Neuron (in vitro differentiated cells): ENCODE measurements around the gene TPPP.

Source experiments
- H2AFZ ChIP-seq: one replicate; pipeline ENCODE4 v1.6.1; 2013; ENCODE audit warnings: low read depth, mild to moderate bottlenecking, inconsistent platforms, low read length, moderate library complexity
- H3K27me3 ChIP-seq: one replicate; pipeline ENCODE4 v1.6.1; 2013; ENCODE audit warnings: low read length; ENCODE audit not compliant: insufficient read depth
- H3K36me3 ChIP-seq: one replicate; pipeline ENCODE4 v1.6.1; 2013; ENCODE audit warnings: low read length; ENCODE audit not compliant: insufficient read depth
- H3K4me1 ChIP-seq: one replicate; pipeline ENCODE4 v1.6.1; 2013; ENCODE audit warnings: low read length; ENCODE audit not compliant: insufficient read depth
- H3K4me3 ChIP-seq: 2 replicates; pipeline ENCODE4 v1.5.1; 2013; ENCODE audit warnings: mild to moderate bottlenecking, low read length, moderate library complexity
- H3K9me3 ChIP-seq: one replicate; pipeline ENCODE4 v1.6.1; 2013; ENCODE audit warnings: low read length

Gene TPPP

DNA sequence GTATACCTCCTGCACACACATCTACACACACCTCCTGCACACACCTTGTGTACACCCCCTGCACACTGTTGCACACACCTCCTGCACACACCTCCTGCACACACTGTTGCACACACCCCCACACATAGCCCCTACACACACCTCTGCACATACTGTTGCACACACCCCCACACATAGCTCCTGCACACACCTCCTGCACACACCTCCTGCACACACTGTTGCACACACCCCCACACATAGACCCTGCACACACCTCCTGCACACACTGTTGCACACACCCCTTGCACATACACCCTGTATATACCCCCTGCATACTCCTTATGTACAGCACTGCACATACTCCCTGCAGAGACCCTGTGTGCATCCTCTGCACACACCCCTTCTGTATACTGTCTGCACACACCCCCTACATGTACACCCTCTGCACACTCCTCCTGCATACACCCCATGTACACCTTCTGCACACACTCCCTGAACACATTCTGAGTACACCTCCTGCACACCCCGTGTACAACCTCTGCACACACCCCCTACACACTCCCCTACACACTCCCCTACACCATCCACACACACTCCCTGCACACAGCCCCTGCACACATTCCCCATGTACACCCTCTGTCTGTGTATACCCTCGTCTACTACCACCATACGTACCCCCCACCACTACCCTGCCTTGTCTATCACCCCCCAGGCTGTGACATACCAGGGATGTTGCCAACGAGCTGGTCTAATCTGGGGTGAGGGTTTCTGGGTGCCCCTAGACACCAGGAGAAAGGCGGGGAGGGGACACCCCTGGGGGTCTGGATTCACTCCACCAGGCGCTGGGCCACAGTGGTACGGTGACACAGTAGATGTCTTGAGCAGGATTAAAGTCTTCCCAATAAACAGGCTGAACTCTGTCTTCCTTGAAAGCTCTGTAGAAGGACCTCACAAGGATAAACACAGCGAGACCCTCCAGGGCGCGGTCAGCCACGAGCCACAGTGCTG is 82.1 kb downstream of the TPPP start:
- Histone ChIP-seq H3K27me3 (no peaks in the 10 kb centered on the region), H2AFZ (peak overlapping the region; percentile 32), H3K36me3 (peaks cover 2% of the 10 kb centered on the region), H3K4me1 (peaks cover 7% of the 10 kb centered on the region), H3K9me3 (peaks cover 2% of the 10 kb centered on the region), H3K4me3 (peak overlapping the region; percentile 90)

DNA sequence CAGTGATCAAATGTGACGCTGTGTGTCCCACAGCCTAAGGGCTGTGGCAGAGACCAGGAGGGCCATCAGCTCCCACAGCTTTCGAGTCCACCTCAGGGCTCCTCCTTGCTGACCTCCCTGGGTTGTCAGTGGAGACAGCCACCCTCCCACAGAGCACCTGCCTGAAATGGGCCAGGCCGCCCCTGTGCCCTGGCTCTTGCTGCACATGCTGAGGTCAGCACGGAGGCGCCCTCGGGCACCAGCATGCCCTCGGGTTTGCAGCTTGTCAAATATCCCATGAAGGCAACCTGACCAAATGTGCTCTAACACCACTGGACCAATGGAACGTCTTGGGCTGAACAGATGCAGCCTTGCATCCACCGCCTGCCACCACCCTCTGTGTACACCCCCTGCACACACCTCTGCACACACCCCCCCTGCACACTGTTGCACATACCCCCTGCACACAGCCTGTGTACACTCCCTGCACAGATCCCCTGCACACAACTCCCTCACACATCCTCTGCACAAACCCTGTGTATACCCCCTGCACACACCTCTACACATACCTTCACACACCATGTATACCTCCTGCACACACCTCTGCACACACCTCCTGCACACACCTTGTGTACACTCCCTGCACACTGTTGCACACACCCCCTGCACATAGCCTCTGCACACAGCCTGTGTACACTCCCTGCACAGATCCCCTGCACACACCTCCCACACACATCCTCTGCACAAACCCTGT is 83.0 kb downstream of the TPPP start:
- Histone ChIP-seq H3K27me3 (no peaks in the 10 kb centered on the region), H3K9me3 (no peaks in the 10 kb centered on the region), H3K4me3 (no peak overlapping the region), H3K4me1 (peaks cover 7% of the 10 kb centered on the region), H2AFZ (no peak overlapping the region), H3K36me3 (peaks cover 2% of the 10 kb centered on the region)
